Esophagus mucosa (tissue), 1 donor: ENCODE measurements around the gene HLA-DQB2. TPM values are rescaled to one million over a fixed set of nuclear protein-coding genes. Genes with fewer than 3 reads are reported as not detected.

Experiments used
- ATAC-seq: fragments of 200-7000 bp; cut with Tn5 transposase; one replicate; pipeline ENCODE4 v1.9.1; 2020
- total RNA-seq: library from RNA; stranded (reverse); gene quantifications from one replicate; pipeline ENCODE4 v1.2.4, GENCODE V29; 2023
- donor health status: DM: yes; HTN: yes; CAD: no.

The HLA-DQB2 gene
- total RNA-seq, 1 donor from 2014 or later, result 0.64 TPM

DNA sequence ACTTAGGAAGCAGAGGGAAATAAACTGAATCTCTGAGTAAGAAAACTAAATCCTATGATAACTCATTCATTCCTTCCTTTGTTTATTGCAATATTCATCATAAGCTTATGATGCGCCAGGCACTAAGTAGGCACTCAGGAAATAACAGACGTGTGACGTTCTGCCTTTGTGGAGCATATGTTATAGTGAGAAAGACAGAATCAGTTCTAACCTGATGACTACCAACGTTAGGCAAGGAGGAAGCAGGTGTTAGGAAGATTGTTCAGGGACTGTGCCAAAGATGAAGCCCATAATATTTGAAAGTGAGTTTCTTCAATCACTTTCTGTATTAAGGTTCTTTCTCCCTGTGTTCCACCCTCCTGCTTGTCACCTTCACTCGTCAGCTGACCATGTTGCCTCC, 18.6 kb downstream of the HLA-DQB2 start:
- ATAC-seq, result no peak

DNA sequence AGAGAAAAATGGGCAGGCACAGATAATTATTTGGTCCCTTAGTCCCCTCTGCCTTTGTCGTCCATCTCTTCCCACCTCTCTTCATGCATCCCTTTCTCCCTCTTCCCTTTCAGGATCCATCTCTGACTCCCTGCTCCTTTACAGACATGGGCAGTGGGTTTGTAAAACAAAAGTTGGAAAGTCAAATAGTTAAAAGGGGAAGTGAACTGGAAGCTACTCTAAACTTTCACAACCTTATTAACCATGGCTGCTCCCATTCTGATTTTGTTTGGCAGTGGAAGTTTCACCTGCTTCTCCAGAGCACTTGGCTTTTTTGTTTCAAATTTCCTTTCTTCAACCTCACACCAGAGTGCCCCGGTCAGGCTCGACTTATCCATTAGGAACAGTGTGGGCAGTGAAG, 21.0 kb downstream of the HLA-DQB2 start:
- no peak for ATAC-seq

DNA sequence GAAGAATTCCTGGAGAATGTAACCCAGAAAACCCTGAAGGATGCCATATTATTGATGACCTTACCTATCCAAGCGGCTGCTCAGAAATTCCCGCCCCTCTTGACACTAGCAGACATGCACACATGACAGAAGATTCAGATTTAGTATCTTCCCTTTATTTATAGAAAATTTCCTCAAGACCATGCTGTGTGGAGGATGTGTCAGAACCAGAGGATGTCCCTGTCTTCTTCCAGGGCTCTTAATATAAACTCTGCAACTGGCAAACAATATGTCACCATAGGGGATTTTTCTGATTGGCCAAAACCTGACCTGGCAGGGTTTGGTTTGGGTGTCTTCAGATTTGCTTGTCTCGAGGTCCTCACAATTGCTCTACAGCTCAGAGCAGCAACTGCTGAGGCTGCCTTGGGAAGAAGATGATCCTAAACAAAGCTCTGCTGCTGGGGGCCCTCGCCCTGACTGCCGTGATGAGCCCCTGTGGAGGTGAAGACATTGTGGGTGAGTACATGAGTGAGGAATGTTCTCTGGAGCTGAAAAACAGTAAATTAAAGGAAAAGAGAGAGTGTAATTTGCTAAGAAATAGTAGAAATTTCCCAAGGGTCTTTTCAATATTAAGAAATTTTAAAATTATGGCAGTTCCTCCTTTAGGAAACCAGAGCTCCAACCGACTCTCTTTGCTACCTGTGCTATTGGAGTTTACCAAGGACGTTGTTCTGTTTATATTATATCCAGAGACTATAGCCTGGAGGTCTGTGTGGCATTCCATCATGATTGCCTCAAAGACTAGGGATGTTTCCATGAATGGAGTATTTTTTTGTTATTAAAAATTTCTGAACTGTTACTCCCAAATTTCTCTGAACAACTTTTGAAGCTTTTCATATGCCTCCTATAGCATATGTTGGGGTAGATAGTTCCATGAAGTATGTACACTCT, 22.0 kb downstream of the HLA-DQB2 start, which contains the start of gene HLA-DQA2:
TSS of gene HLA-DQA2 (plus strand) at position 361 of the 930 bp plus-strand sequence. CDS start at position 414, 53 bp downstream.
- ATAC-seq, result no peak

DNA sequence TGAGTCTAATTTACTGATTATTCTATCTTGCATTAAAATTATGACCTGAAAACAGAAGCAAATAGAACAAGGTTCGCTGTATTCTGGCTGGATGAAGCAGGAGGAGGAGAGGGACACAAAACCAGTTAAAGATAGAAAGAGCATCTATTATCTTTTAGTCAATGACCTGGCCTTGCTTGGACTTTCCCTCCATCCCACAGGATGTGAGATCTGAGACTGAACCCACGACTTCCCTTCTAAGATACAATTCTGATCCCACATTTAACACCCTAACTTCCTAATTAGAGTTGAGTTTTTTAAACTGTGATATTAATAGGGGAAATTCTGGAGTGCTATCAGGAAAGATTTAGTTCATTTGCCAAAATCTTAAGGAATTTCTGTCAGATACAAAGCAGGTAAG, 25.2 kb downstream of the HLA-DQB2 start:
- ATAC-seq, result no peak

DNA sequence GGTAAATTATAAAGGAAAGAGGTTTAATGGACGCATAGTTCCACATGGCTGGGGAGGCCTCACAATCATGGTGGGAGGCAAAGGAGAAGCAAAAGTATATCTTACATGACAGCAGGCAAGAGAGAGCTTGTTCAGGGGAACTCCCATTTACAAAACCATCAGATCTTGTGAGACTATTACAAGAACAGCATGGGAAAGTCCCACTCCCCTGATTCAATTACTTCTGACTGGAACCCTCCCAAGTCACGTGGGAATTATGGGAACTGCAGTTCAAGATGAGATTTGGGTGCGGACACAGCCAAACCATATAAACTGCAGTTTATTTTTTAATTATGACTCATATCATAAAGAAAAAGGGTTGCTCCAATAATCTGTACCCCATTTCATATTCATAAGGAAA, 44.5 kb downstream of the HLA-DQB2 start:
- ATAC-seq, result no peak

DNA sequence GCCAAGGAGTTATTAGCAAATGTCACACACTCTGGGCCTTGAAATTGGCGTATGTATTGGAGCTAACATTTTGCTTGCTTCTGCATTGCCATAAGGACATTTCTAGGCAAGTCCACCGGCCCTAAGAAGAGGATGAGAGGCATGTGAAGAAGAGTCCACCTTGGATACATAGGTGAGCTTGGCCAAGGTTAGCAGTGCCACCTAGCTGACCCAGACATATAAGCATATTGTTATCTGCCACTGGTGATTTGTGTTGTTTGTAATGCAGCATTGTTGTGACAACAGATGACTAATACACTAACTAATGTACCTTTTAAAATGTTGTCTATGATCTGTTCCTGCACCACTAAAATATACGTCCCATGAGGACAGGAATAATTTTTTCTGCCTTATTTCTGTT, 46.9 kb downstream of the HLA-DQB2 start:
- no peak for ATAC-seq

DNA sequence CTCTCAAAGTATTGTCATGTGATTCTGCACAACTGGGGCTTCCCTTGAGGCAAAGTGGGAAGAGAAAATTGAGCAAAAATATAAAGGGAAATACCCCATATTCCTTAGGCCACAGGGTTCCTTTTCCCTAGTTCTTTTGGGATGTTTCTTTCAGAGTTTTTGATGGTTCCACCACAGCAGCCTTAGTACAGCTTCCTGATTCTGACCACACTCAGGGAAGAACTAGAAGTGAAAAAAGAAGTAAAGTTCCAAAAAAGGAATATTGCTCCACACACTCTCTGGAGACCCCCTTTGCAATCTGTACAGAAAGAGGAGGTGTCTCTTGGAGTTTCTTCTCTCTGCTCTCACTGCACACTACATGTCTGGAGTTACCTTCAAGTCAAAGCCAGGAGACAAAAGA, 50.1 kb downstream of the HLA-DQB2 start:
- ATAC-seq, result no peak

DNA sequence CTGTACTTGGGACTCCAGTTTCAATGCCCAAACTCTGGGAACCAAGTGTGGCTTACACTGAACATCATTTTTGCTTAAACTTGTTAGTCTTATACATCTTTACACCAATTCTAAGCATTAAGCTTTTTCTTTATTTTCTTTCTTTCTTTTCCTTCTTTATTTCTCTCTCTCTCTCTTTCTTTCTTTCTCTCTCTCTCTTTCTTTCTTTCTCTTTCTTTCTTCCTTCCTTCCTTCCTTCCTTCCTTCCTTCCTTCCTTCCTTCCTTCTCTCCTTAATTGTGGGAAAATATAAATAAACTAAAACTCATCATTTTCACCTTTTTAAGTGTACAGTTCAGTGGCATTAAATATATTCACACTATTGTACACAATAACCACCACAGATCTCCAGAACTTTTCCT, 53.7 kb downstream of the HLA-DQB2 start:
- ATAC-seq, result no peak

Other genes with a start within 250 kb of the HLA-DQB2 start
- not detected for gene HLA-DRB5, start 233.2 kb downstream of the HLA-DQB2 start, total RNA-seq
- gene HLA-DRB1, start 173.7 kb downstream of the HLA-DQB2 start, total RNA-seq, result 17.3 TPM
- gene HLA-DQA1, start 126.1 kb downstream of the HLA-DQB2 start, total RNA-seq, result 3.9 TPM
- gene HLA-DQB1, start 96.9 kb downstream of the HLA-DQB2 start, total RNA-seq, result 1.1 TPM
- gene HLA-DQA2, start 22.1 kb downstream of the HLA-DQB2 start, total RNA-seq, result 0.80 TPM
- 0.52 TPM for gene HLA-DOB, start 53.5 kb upstream of the HLA-DQB2 start, total RNA-seq
- gene TAP2, start 75.2 kb upstream of the HLA-DQB2 start, total RNA-seq, result 23.1 TPM
- gene PSMB8, start 80.5 kb upstream of the HLA-DQB2 start, total RNA-seq, result 33.0 TPM
- 26.0 TPM for gene TAP1, start 90.2 kb upstream of the HLA-DQB2 start, total RNA-seq
- 11.7 TPM for gene PSMB9, start 90.7 kb upstream of the HLA-DQB2 start, total RNA-seq
- gene HLA-DMB, start 177.5 kb upstream of the HLA-DQB2 start, total RNA-seq, result 5.5 TPM
- gene HLA-DMA, start 189.6 kb upstream of the HLA-DQB2 start, total RNA-seq, result 16.2 TPM
- gene BRD2, start 205.1 kb upstream of the HLA-DQB2 start, total RNA-seq, result 99.3 TPM
- gene HLA-DOA, start 246.1 kb upstream of the HLA-DQB2 start, total RNA-seq, result 1.4 TPM